ENCODE results near the gene ARHGAP4.

ARHGAP4 gene

DNA sequence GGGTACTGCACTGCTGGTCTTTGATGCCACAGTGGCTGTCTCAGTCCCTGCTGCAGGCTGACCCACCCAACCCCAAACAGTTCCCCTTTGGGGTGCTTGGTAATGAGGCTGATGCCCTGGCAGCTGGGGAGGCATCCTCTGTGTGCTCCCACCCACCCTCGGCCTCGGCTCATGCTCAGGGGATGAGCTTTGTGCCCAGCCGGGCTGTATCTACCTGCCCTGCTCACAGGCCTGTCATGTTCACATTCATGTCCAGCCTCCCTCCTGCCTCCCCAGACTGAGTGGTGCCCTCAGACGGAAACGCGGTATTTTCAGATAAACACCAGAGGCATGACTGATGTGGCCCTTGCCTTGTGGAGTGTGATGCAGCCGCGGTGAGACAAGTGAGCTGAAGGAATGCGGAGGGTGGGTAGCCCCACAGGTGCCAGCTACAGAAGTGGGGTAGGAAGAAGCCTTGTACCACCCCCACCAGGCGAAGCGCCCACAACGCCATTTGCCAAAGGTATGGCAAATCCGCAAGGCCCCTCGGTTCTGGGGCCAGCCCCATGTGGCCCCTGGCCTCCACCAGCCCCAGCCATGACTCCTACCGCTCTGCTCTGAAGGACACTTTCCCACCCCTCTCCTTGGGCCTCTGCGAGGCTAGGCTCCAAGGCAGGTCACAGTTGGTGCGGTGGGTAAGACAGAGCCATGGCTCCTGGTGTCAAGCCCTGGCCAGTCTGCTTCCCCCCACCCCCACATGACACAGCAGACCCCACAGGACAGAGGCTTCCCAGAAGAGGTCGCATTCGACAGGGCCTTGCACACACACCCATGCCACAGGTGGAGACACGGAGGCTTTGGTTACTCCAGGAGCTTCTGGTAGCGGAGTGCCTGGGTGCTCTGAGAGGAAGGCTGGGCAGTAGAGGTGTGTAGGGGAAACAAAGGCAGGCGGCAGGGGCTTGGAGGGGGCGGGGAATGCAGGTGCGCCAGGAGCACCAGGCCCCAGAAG, 20.2 kb upstream of the ARHGAP4 start:
- DNase-seq (ENCODE audit: low spot score), result no peak

- no peak for DNase-seq (ENCODE audit: low spot score)
Observed at GRCh38 chrX:153944800-153945150, 18.7 kb upstream of the ARHGAP4 start.

DNA sequence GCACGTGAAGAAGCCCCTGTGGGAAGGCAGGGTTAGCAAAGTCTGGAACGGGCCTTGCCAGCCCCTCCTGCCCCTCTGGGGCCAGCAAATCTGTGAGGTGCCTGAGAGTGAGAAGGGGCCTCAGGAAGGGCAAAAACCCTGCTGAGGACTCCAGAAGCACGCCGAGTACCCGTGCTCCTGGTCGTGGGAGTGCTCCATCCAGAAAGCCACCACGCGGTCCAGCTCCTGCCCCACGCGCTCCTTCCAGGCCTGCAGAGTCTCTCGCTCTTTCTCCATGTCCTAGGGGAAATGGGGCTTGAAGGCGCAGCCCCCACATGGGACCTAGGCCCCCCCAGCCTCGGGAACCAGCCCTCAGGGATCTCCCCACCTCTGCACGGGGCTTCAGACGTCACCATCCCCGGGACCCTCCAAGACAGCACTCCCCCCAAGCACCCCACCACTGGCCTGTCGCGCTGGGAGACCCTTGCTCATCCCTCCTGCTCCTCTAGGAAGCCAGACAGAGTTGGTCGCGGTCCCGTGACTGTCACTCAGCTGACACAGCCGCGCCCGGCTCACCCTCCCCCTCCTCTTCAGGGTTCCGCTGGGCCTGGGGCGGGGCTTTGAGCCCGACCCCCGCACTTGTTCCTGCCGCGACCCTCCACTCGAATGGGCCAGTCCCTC, 18.2 kb upstream of the ARHGAP4 start, which contains the start of gene RENBP:
Gene RENBP, minus strand, starts transcription at position 504 of the 660 bp plus-strand sequence. Its CDS starts 33 bp downstream, at position 471.
- peak; percentile 47 for DNase-seq (ENCODE audit: low spot score)

DNA sequence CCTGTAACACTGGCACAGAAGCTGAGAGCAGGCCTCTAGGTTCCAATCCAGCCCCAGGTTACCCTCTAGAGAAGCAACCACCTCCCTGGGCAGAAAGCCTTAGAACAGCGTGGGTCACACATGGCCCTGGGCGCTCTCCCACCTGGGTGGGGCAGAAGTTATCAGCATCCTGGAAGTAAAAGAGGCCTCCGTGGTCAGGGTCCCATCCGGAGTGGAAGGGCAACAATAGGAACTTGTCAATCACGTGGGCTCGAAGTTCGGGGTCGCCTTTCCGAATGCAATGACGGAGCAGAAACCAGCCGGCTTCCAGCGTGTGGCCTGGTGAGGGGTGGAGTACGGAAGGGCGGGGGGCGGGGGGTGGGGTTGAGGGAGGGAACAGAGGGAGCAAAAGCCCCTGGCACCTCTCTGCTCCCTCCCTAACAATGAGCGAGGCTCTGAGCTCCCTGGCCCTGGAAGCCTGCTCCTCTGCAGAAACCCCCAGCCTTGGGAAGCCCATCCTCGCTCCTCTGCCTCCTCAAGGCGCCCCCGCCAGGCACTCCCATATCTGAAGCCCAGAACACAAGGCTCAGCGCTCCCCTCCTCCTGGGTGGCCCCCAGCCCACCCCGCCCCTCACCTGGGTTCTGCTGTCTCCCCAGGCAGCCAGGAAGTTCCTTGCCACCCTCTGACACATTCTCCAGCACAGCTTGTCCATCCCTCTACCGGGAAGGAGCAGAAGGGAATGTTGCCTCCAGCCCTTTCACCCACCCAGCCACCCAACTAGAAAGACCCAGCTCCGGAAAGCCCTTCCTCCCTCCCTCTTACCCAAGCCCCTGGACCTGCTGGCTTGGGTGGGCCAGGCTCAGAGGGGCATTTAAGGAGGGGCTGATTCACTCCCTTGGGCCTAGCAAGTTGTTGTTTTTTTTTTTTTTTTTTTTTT, 15.5 kb upstream of the ARHGAP4 start:
- no peak for DNase-seq (ENCODE audit: low spot score)

- DNase-seq (ENCODE audit: low spot score), result no peak
Observed at GRCh38 chrX:153939573-153939972, 13.5 kb upstream of the ARHGAP4 start.

DNA sequence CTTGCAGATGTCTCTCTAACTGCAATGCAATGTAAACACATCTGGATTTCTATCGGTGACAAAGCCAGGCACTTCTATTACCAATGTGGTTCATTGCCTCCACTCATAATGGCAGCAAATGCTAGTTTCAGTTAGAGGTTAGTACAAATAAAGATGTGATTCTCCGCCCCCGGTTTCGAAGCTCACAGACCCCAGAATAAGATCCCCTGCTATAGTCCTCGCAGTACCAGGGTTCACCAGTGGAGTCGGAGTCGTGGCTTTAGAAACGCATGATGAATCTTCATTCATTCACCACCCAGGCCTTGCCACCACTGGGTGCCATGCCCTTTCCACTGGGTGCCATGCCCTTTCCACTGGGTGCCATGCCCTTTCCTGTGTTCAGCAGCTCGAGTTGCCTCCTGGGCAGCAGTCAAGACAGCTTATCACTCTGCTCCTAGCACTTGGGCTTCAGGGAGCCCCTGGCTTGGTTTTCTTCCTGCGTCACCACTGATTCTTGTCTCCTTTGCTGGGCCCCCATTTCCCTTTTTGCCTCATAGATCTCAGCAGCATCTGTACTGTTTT, 12.2 kb upstream of the ARHGAP4 start:
- DNase-seq (ENCODE audit: low spot score), result no peak

- DNase-seq (ENCODE audit: low spot score), result no peak
Observed at GRCh38 chrX:153937056-153937455, 11.0 kb upstream of the ARHGAP4 start.

DNA sequence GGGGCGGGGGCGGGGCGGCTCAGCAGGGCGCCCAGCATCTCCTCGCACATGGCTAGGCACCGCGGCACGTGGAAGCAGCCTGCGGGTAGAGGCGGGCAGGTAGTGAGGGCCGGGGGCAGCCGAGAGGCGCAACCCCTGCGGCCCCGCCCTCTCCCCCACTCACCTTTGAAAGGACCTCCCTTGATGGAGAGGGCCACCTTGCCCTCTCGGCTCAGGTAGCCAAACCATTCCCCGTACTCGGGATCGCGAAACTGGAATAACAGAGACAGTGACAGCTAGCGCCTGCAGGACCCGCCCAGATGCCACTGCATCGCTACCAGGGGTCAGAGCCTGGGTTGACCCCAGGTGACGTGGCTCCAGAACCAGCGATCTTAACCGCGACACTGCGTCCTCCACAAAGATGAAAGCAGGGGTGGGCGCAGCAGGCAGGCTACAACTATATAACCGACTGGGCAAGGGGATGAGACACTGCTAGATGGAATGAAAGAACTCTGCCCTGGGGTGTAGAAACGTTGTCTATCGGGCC, 9.3 kb upstream of the ARHGAP4 start:
- no peak for DNase-seq (ENCODE audit: low spot score)

- DNase-seq (ENCODE audit: low spot score), result peak; percentile 73
Observed at GRCh38 chrX:153934762-153935325, 8.8 kb upstream of the ARHGAP4 start, which contains the start of gene NAA10. Gene NAA10 (minus strand): TSS chrX:153935037. CDS start chrX:153934904, 133 bp downstream.

DNA sequence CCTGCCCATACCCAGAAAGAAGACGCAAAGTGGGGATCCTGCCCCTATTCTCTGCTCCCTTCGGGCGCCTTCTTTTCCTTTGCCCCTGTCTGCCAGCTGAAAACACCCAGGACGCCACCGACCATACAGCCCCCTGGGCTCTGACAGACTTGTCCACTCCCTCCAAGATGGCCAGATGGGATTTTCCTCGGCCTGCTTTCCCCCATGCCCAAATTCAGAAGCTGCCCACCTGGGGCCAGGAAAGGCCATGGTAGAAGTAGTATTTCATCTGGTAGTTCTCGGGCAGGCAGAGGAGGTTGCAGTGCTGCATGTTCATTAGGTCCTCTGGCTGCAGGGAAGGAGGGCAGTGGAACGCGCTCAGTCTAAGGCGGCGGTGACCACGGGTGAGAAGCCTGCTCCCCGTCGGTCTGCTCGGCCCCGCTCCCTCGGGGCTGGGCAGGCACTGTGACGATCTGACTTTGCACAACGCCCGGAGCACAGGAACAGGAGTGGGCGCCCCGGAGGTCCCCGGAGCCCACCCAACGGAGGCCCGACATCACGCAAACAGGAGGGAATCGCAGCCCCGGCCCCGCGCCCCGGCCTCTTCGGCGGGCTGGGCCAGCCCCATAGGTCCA, 8.2 kb upstream of the ARHGAP4 start:
- DNase-seq (ENCODE audit: low spot score), result no peak

GRCh38 chrX:153933748-153934147, 7.7 kb upstream of the ARHGAP4 start:
- DNase-seq (ENCODE audit: low spot score), result no peak

- no peak for DNase-seq (ENCODE audit: low spot score)
Observed at GRCh38 chrX:153932220-153932915, 6.3 kb upstream of the ARHGAP4 start.

GRCh38 chrX:153931748-153932147, 5.7 kb upstream of the ARHGAP4 start:
- DNase-seq (ENCODE audit: low spot score), result no peak

DNA sequence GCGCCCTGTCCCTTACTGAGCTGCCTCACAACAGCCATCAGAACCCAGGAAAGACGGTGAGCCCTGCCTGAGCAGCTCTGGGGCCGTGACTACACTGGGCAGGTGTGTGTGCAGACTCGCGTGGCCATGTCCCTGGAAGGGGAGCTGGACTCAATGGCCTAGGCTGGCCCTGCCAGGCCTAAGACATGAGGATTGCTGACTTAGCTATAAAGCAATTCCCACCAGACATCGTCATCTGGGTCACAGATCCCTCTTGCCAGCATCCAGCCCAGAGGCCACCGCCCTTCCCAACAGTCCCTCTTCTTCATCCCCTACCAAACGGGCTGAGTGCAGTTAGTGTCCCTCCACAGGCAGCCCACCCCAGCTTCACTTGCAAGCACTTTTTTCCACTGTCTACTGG, 5.1 kb upstream of the ARHGAP4 start:
- DNase-seq (ENCODE audit: low spot score), result no peak

DNA sequence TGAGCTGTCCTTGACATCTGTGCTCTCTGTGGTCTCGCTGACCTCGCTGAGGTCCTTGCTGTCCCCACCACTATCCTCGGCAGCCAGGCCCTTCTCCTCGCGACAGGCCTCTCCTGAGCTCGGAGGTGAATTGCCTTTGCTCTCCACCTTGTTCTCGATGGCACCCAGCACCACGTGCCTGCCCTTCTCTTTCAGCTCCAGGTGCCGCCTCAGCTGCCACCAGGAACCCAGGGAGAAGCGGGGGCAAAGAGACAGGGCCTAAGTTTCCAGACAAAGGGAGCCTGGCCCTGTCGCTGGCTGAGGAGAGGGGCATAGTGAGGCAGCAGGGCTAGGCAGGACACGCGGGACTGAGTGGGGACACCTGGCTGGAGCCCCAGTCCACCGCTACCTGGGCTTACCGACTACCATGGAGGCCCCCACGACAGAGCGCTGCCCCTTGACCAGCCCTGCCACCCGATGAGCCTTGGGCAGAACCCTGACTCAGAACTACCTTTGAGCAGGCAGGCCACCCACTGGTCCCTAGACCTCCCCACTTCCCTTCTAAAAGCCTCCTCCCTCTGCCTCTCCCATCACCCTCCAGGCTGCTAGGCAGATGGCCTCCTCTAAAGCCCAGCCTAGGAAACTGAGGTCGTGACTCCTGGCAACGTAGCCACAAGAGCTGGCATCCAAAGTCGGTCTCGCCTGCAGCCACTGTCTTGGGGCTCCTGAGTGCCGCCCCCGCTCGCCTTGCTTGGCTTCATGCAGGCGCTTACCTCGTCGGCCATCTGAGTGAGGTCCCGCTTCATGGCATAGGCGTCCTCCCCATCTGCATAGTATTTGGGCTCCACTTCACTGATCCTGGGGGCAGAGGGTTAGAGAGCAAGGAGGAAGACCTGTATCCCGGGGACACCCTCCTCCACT, 4.2 kb upstream of the ARHGAP4 start:
- no peak for DNase-seq (ENCODE audit: low spot score)

DNA sequence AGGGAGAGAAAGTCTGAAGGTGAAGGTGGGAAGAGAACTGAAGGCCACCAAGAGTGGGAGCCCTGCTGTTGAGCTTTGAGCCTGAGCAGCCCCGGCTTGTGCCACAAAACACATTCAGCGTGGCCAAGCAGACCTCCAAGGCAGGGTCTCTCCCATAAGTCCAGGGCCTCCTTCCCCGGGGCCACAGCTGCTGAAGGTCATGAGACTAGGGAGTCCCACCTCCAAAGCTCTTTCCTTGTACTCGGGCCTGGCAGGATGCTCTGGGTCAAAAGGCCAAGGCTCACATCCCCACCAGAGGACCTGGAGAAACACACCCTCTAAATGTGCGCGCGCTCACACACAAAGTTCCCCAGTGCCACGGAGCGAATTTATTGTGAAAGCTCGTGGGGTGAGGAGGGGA, 3.5 kb upstream of the ARHGAP4 start:
- DNase-seq (ENCODE audit: low spot score), result no peak

GRCh38 chrX:153928846-153929245, 2.8 kb upstream of the ARHGAP4 start:
- no peak for DNase-seq (ENCODE audit: low spot score)

DNA sequence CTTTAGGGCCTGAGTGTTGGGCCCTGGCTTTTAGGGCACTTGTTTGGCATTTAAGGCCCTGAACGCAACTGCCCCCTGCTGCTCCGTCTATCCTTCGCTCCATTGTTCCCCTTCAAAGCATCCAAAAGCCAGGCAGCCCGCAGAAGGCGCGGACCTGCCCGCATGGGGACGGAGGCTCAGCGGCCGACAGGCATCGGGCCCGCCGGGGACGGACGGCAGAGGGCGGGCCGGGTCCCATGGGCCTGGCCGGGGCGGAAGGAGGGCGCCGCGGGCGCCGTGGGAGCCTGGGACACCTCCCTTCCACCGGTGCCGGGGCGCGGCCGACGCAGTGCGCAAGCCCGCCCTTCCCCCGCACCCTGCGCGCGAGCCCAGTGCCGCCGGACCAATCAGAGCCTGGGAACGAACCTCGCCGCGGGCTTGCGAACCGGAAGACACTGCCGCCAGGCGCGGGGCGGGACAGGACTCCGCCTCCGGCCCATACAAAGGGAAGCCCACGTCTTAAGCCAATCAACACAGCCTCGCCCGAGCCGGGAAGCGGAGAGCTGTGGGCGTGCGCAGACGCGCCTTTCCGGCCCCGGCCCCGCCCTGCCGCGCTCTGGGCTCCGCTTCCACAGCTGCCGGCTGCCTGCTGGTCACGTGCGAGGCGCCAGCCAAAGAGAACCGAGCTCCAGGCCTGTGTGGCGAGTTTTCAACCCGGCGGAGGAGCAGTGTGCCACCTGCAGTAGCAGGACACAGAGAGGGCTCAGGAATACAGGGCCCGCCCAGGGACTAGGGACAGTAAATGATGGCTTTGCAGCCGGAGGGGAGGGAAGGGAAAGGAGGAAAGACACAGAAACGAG, 2.1 kb upstream of the ARHGAP4 start:
- DNase-seq (ENCODE audit: low spot score), result peak; percentile 95

All from hematopoietic multipotent progenitor cell treated with erythropoietin and hydrocortisone succinate and interleukin-3 and kit ligand, for 17 days (in vitro differentiated cells).